ENCODE measurements around the gene RAPH1.
A peak's percentile ranks its signal among the peaks of the same experiment; 100 is the strongest.

The RAPH1 gene

GRCh38 chr2:203440671-203441070 lies 94.4 kb downstream of the RAPH1 start:
- Histone ChIP-seq H3K18ac (ENCODE audit: low read depth in 1 of 2, low read length in 2 of 2) (no peak overlapping the region), H3K79me1 (replicated peaks; ENCODE audit: low read length, poor library complexity, severe bottlenecking) (peaks cover 24% of the 10 kb centered on the region), H2AFZ (ENCODE audit: low read depth, low read length) (no peak overlapping the region)

GRCh38 chr2:203438528-203438927 lies 96.6 kb downstream of the RAPH1 start:
- H3K9me3 ChIP-seq (ENCODE audit: control insufficient read depth, low read length), result no peaks in the 10 kb centered on the region
- H3K14ac ChIP-seq (ENCODE audit: low read length in 2 of 2), result no peak overlapping the region
- no peak overlapping the region for H4K8ac ChIP-seq (ENCODE audit: low read length)
- H3K79me1 ChIP-seq (replicated peaks; ENCODE audit: low read length, poor library complexity, severe bottlenecking), result peaks cover 24% of the 10 kb centered on the region
- H2BK15ac ChIP-seq (ENCODE audit: low read depth, poor library complexity, severe bottlenecking), result no peak overlapping the region
- H3K9ac ChIP-seq (ENCODE audit: low read length), result no peak overlapping the region
- H3K23ac ChIP-seq (ENCODE audit: low read length in 2 of 2), result no peak overlapping the region
- no peak overlapping the region for H4K91ac ChIP-seq (ENCODE audit: low read length)
- H2BK5ac ChIP-seq (ENCODE audit: low read depth, low read length, poor library complexity, severe bottlenecking), result no peak overlapping the region
- H3K18ac ChIP-seq (ENCODE audit: low read depth in 1 of 2, low read length in 2 of 2), result no peak overlapping the region
- H3K4me3 ChIP-seq (ENCODE audit: insufficient read depth in 1 of 2, low read depth in 1 of 2, low read length in 2 of 2), result no peak overlapping the region
- no peak overlapping the region for H2BK12ac ChIP-seq (ENCODE audit: low read length in 2 of 2)
- 93% methylated on average over 2 of the region's 2 CpGs for WGBS
- no peak overlapping the region for H2BK120ac ChIP-seq (ENCODE audit: low read depth, low read length)
- no peak overlapping the region for H3K27ac ChIP-seq (ENCODE audit: low read length, poor library complexity, severe bottlenecking)
- peaks cover 2% of the 10 kb centered on the region for H3K4me1 ChIP-seq (ENCODE audit: control insufficient read depth, insufficient read depth, low read depth, low read length)
- H2AFZ ChIP-seq (ENCODE audit: low read depth, low read length), result no peak overlapping the region
- H3K27me3 ChIP-seq (ENCODE audit: control insufficient read depth in 1 of 2, insufficient read depth in 1 of 2, low read length in 2 of 2), result no peaks in the 10 kb centered on the region
- no peak for DNase-seq
- no peak overlapping the region for H2AK5ac ChIP-seq (ENCODE audit: low read length, severe bottlenecking)
- no peak overlapping the region for H3K4ac ChIP-seq (ENCODE audit: low read depth in 1 of 2, low read length in 2 of 2)
- peaks cover 31 to 80% of the 10 kb centered on the region in 2 experiments for H3K36me3 ChIP-seq (ENCODE audit: control insufficient read depth in 1 of 2, insufficient read depth in 2 of 2, low read depth in 1 of 2, low read length in 2 of 2)
- H3K4me2 ChIP-seq (ENCODE audit: low read length, poor library complexity, severe bottlenecking), result no peak overlapping the region

More at GRCh38 chr2:203440671-203441070, 94.4 kb downstream of the RAPH1 start:
- no peaks in the 10 kb centered on the region for H3K27me3 ChIP-seq (ENCODE audit: control insufficient read depth in 1 of 2, insufficient read depth in 1 of 2, low read length in 2 of 2)
- H4K8ac ChIP-seq (ENCODE audit: low read length), result no peak overlapping the region
- H3K27ac ChIP-seq (ENCODE audit: low read length, poor library complexity, severe bottlenecking), result no peak overlapping the region
- WGBS, result 100% methylated on average over 4 of the region's 4 CpGs
- no peak overlapping the region for H3K23ac ChIP-seq (ENCODE audit: low read length in 2 of 2)
- H3K4me2 ChIP-seq (ENCODE audit: low read length, poor library complexity, severe bottlenecking), result no peak overlapping the region
- DNase-seq, result no peak
- peaks cover 4% of the 10 kb centered on the region for H3K4me1 ChIP-seq (ENCODE audit: control insufficient read depth, insufficient read depth, low read depth, low read length)
- H3K9ac ChIP-seq (ENCODE audit: low read length), result no peak overlapping the region
- no peak overlapping the region for H3K4ac ChIP-seq (ENCODE audit: low read depth in 1 of 2, low read length in 2 of 2)
- H3K36me3 ChIP-seq (ENCODE audit: control insufficient read depth in 1 of 2, insufficient read depth in 2 of 2, low read depth in 1 of 2, low read length in 2 of 2), result peaks cover 35 to 92% of the 10 kb centered on the region in 2 experiments
- H2AK5ac ChIP-seq (ENCODE audit: low read length, severe bottlenecking), result no peak overlapping the region
- H3K4me3 ChIP-seq (ENCODE audit: insufficient read depth in 1 of 2, low read depth in 1 of 2, low read length in 2 of 2), result no peak overlapping the region
- no peak overlapping the region for H2BK120ac ChIP-seq (ENCODE audit: low read depth, low read length)
- H2BK5ac ChIP-seq (ENCODE audit: low read depth, low read length, poor library complexity, severe bottlenecking), result no peak overlapping the region
- H3K9me3 ChIP-seq (ENCODE audit: control insufficient read depth, low read length), result no peaks in the 10 kb centered on the region
- H3K14ac ChIP-seq (ENCODE audit: low read length in 2 of 2), result no peak overlapping the region
- H4K91ac ChIP-seq (ENCODE audit: low read length), result no peak overlapping the region
- H2BK15ac ChIP-seq (ENCODE audit: low read depth, poor library complexity, severe bottlenecking), result no peak overlapping the region
- H2BK12ac ChIP-seq (ENCODE audit: low read length in 2 of 2), result no peak overlapping the region

GRCh38 chr2:203437511-203437910 lies 97.6 kb downstream of the RAPH1 start:
- Histone ChIP-seq H3K27ac (ENCODE audit: low read length, poor library complexity, severe bottlenecking) (no peak overlapping the region), H2BK15ac (ENCODE audit: low read depth, poor library complexity, severe bottlenecking) (no peak overlapping the region), H3K9ac (ENCODE audit: low read length) (no peak overlapping the region), H3K23ac (ENCODE audit: low read length in 2 of 2) (no peak overlapping the region), H3K18ac (ENCODE audit: low read depth in 1 of 2, low read length in 2 of 2) (no peak overlapping the region), H3K4ac (ENCODE audit: low read depth in 1 of 2, low read length in 2 of 2) (no peak overlapping the region), H3K9me3 (ENCODE audit: control insufficient read depth, low read length) (no peaks in the 10 kb centered on the region), H3K36me3 (ENCODE audit: control insufficient read depth in 1 of 2, insufficient read depth in 2 of 2, low read depth in 1 of 2, low read length in 2 of 2) (peaks cover 30 to 75% of the 10 kb centered on the region in 2 experiments), H3K79me1 (replicated peaks; ENCODE audit: low read length, poor library complexity, severe bottlenecking) (peaks cover 24% of the 10 kb centered on the region), H2BK5ac (ENCODE audit: low read depth, low read length, poor library complexity, severe bottlenecking) (no peak overlapping the region), H2AFZ (ENCODE audit: low read depth, low read length) (no peak overlapping the region), H2AK5ac (ENCODE audit: low read length, severe bottlenecking) (no peak overlapping the region), H3K27me3 (ENCODE audit: control insufficient read depth in 1 of 2, insufficient read depth in 1 of 2, low read length in 2 of 2) (no peaks in the 10 kb centered on the region), H3K14ac (ENCODE audit: low read length in 2 of 2) (no peak overlapping the region), H3K4me2 (ENCODE audit: low read length, poor library complexity, severe bottlenecking) (no peak overlapping the region), H4K91ac (ENCODE audit: low read length) (no peak overlapping the region), H3K4me3 (ENCODE audit: insufficient read depth in 1 of 2, low read depth in 1 of 2, low read length in 2 of 2) (no peak overlapping the region), H2BK120ac (ENCODE audit: low read depth, low read length) (no peak overlapping the region), H3K4me1 (ENCODE audit: control insufficient read depth, insufficient read depth, low read depth, low read length) (peaks cover 1% of the 10 kb centered on the region), H4K8ac (ENCODE audit: low read length) (no peak overlapping the region), H2BK12ac (ENCODE audit: low read length in 2 of 2) (no peak overlapping the region)
- peak; percentile 34 for DNase-seq
- WGBS, result 100% methylated on average over 2 of the region's 4 CpGs

- no peak overlapping the region for H3K18ac ChIP-seq (ENCODE audit: low read depth in 1 of 2, low read length in 2 of 2)
- no peak overlapping the region for H3K27ac ChIP-seq (ENCODE audit: low read length, poor library complexity, severe bottlenecking)
- H2BK5ac ChIP-seq (ENCODE audit: low read depth, low read length, poor library complexity, severe bottlenecking), result no peak overlapping the region
- no peak overlapping the region for H3K9ac ChIP-seq (ENCODE audit: low read length)
- H4K91ac ChIP-seq (ENCODE audit: low read length), result no peak overlapping the region
- no peak overlapping the region for H4K8ac ChIP-seq (ENCODE audit: low read length)
- H3K23ac ChIP-seq (ENCODE audit: low read length in 2 of 2), result no peak overlapping the region
- peaks cover 24% of the 10 kb centered on the region for H3K79me1 ChIP-seq (replicated peaks; ENCODE audit: low read length, poor library complexity, severe bottlenecking)
- DNase-seq, result no peak
- no peak overlapping the region for H2AK5ac ChIP-seq (ENCODE audit: low read length, severe bottlenecking)
- H2BK15ac ChIP-seq (ENCODE audit: low read depth, poor library complexity, severe bottlenecking), result no peak overlapping the region
- H3K27me3 ChIP-seq (ENCODE audit: control insufficient read depth in 1 of 2, insufficient read depth in 1 of 2, low read length in 2 of 2), result no peaks in the 10 kb centered on the region
- H3K4me3 ChIP-seq (ENCODE audit: insufficient read depth in 1 of 2, low read depth in 1 of 2, low read length in 2 of 2), result no peak overlapping the region
- H3K4me1 ChIP-seq (ENCODE audit: control insufficient read depth, insufficient read depth, low read depth, low read length), result no peaks in the 10 kb centered on the region
- H2AFZ ChIP-seq (ENCODE audit: low read depth, low read length), result no peak overlapping the region
- WGBS, result 90% methylated on average over 2 of the region's 2 CpGs
- H3K9me3 ChIP-seq (ENCODE audit: control insufficient read depth, low read length), result no peaks in the 10 kb centered on the region
- H3K14ac ChIP-seq (ENCODE audit: low read length in 2 of 2), result no peak overlapping the region
- H2BK120ac ChIP-seq (ENCODE audit: low read depth, low read length), result no peak overlapping the region
- H3K4ac ChIP-seq (ENCODE audit: low read depth in 1 of 2, low read length in 2 of 2), result no peak overlapping the region
- H2BK12ac ChIP-seq (ENCODE audit: low read length in 2 of 2), result no peak overlapping the region
- H3K36me3 ChIP-seq (ENCODE audit: control insufficient read depth in 1 of 2, insufficient read depth in 2 of 2, low read depth in 1 of 2, low read length in 2 of 2), result peaks cover 24 to 67% of the 10 kb centered on the region in 2 experiments
- no peak overlapping the region for H3K4me2 ChIP-seq (ENCODE audit: low read length, poor library complexity, severe bottlenecking)
Measured at GRCh38 chr2:203436496-203436895, 98.6 kb downstream of the RAPH1 start.
